Spleen (tissue), 7 donors: ENCODE measurements around the gene SELP.
"Not testable (repeated sequence)": the region's sequence is repeated elsewhere in the genome, so short reads cannot be mapped to it uniquely, and the experiment has no call there.

Source experiments
- POLR2AphosphoS5 ChIP-seq, 3 donors: sonication (generic); formaldehyde crosslinking; IDR thresholded peaks; one replicate each; pipeline ENCODE4 v1.5.1; 2017; ENCODE audit warnings: antibody characterized with exemption in 3 of 3
- TF ChIP-seq, protein P1 (sequence below), 11 experiments: fragments of 200-600 bp in 7 of 11; fragments of 450-650 bp in 4 of 11; sonication (generic) in 4 of 11; IDR thresholded peaks in 8 of 11; conservative IDR thresholded peaks in 3 of 11; 1 replicate in 7 of 11; 2 replicates in 4 of 11; pipeline versions ENCODE4 v1.4.0 to v1.8.0; 2016 to 2021; ENCODE audit warnings: antibody characterized with exemption in 11 of 11, inconsistent platforms in 4 of 11, mild to moderate bottlenecking in 1 of 11
- donor health status: DM: no; HTN: no; CAD: no; lungs with moderate emphysema.
- donor health status: DM: no; HTN: no; CAD: no.
- donor health status: DM: no; HTN: no; CAD: no.

DNA sequence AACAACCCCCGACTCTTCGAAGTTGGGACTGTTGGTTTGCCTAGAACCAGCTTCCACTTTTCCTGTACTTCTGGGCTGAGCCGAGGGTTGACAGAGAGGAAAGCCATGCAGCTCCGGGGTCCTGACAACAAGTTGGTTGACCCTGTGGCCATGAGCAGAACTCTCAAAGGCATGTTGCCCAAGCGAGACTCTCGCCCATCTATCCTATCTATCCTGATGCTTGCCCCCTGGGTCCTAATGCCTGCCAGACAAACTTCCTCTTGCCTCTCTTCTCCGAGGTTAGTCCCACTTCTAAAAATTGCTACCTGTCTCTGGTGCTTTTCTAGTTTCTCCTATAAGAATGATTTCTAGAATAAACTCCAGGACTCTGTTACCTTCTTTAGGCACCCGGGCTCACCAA lies 32.8 kb upstream of the SELP start:
- not testable (repeated sequence) for TF ChIP-seq POLR2AphosphoS5 (IDR thresholded peaks at IDR 0.05)
- TF ChIP-seq, protein P1, sequence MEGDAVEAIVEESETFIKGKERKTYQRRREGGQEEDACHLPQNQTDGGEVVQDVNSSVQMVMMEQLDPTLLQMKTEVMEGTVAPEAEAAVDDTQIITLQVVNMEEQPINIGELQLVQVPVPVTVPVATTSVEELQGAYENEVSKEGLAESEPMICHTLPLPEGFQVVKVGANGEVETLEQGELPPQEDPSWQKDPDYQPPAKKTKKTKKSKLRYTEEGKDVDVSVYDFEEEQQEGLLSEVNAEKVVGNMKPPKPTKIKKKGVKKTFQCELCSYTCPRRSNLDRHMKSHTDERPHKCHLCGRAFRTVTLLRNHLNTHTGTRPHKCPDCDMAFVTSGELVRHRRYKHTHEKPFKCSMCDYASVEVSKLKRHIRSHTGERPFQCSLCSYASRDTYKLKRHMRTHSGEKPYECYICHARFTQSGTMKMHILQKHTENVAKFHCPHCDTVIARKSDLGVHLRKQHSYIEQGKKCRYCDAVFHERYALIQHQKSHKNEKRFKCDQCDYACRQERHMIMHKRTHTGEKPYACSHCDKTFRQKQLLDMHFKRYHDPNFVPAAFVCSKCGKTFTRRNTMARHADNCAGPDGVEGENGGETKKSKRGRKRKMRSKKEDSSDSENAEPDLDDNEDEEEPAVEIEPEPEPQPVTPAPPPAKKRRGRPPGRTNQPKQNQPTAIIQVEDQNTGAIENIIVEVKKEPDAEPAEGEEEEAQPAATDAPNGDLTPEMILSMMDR (IDR thresholded peaks at IDR 0.05 in 8 of 11, conservative IDR thresholded peaks at IDR 0.05 in 3 of 11), result not testable (repeated sequence)
